ENCODE results near the gene P2RY11. TPM values are rescaled to one million over a fixed set of nuclear protein-coding genes. Genes with fewer than 3 reads are reported as not detected.

The P2RY11 gene
- total RNA-seq, 2 experiments from 2014 or later, result 59.0 to 62.1 TPM

- H3K9me3 Mint-ChIP-seq, result no peaks in the 10 kb centered on the region
- no peaks in the 10 kb centered on the region for H3K27me3 Mint-ChIP-seq
- DNase-seq (no peak), ATAC-seq (no peak)
- H3K27ac Mint-ChIP-seq, result no peak overlapping the region
- no peak overlapping the region for H3K4me3 Mint-ChIP-seq
- intact Hi-C loops (cut with micrococcal nuclease), result no loop called here
- POLR2A ChIA-PET, result interaction anchor here (0.6 to 1.1 kb wide), 2 partner anchors 31 to 201 kb away, joined by 3 read pairs; no protein-coding TSS in a partner anchor
- no peaks in the 10 kb centered on the region for H3K4me1 Mint-ChIP-seq (ENCODE audit: low read depth)
- TF ChIP-seq, protein P1, sequence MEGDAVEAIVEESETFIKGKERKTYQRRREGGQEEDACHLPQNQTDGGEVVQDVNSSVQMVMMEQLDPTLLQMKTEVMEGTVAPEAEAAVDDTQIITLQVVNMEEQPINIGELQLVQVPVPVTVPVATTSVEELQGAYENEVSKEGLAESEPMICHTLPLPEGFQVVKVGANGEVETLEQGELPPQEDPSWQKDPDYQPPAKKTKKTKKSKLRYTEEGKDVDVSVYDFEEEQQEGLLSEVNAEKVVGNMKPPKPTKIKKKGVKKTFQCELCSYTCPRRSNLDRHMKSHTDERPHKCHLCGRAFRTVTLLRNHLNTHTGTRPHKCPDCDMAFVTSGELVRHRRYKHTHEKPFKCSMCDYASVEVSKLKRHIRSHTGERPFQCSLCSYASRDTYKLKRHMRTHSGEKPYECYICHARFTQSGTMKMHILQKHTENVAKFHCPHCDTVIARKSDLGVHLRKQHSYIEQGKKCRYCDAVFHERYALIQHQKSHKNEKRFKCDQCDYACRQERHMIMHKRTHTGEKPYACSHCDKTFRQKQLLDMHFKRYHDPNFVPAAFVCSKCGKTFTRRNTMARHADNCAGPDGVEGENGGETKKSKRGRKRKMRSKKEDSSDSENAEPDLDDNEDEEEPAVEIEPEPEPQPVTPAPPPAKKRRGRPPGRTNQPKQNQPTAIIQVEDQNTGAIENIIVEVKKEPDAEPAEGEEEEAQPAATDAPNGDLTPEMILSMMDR (IDR thresholded peaks at IDR 0.05), result no peak
- CTCF ChIA-PET, result no interaction called here
- H3K36me3 Mint-ChIP-seq (ENCODE audit: low read depth), result peaks cover 42% of the 10 kb centered on the region
These were observed 24.2 kb downstream of the P2RY11 start for GRCh38 chr19:10135551-10136334.

- TF ChIP-seq, protein P1 (IDR thresholded peaks at IDR 0.05), result no peak
- H3K4me3 Mint-ChIP-seq, result no peak overlapping the region
- peaks cover 4% of the 10 kb centered on the region for H3K4me1 Mint-ChIP-seq (ENCODE audit: low read depth)
- no peaks in the 10 kb centered on the region for H3K9me3 Mint-ChIP-seq
- POLR2A ChIA-PET, result interaction anchor here (1.1 to 1.3 kb wide), 2 partner anchors 30 to 53 kb away, joined by 3 to 4 read pairs; no protein-coding TSS in a partner anchor
- no peak overlapping the region for H3K27ac Mint-ChIP-seq
- intact Hi-C loops (cut with micrococcal nuclease), result no loop called here
- H3K36me3 Mint-ChIP-seq (ENCODE audit: low read depth), result peaks cover 49% of the 10 kb centered on the region
- no peak for DNase-seq
- no peaks in the 10 kb centered on the region for H3K27me3 Mint-ChIP-seq
- CTCF ChIA-PET, result no interaction called here
- no peak for ATAC-seq
These were observed 25.4 kb downstream of the P2RY11 start for GRCh38 chr19:10136936-10137335.

- Mint-ChIP-seq H3K9me3 (no peaks in the 10 kb centered on the region), H3K4me1 (ENCODE audit: low read depth) (peaks cover 10% of the 10 kb centered on the region), H3K27ac (no peak overlapping the region), H3K27me3 (no peaks in the 10 kb centered on the region), H3K36me3 (ENCODE audit: low read depth) (peaks cover 56% of the 10 kb centered on the region), H3K4me3 (no peak overlapping the region)
- TF ChIP-seq, protein P1 (IDR thresholded peaks at IDR 0.05), result no peak
- ATAC-seq, result no peak
- ChIA-PET CTCF (interaction anchor here (1.2 kb wide), 1 partner anchor 112 kb away, joined by 3 read pairs; no protein-coding TSS in a partner anchor), POLR2A (interaction anchor here (1.1 to 2.3 kb wide), 4 partner anchors 16 to 52 kb away, joined by 4 to 7 read pairs (median 4); no protein-coding TSS in a partner anchor)
- no peak for DNase-seq
- intact Hi-C loops (cut with micrococcal nuclease), result no loop called here
These were observed 26.5 kb downstream of the P2RY11 start for GRCh38 chr19:10137751-10138682.

DNA sequence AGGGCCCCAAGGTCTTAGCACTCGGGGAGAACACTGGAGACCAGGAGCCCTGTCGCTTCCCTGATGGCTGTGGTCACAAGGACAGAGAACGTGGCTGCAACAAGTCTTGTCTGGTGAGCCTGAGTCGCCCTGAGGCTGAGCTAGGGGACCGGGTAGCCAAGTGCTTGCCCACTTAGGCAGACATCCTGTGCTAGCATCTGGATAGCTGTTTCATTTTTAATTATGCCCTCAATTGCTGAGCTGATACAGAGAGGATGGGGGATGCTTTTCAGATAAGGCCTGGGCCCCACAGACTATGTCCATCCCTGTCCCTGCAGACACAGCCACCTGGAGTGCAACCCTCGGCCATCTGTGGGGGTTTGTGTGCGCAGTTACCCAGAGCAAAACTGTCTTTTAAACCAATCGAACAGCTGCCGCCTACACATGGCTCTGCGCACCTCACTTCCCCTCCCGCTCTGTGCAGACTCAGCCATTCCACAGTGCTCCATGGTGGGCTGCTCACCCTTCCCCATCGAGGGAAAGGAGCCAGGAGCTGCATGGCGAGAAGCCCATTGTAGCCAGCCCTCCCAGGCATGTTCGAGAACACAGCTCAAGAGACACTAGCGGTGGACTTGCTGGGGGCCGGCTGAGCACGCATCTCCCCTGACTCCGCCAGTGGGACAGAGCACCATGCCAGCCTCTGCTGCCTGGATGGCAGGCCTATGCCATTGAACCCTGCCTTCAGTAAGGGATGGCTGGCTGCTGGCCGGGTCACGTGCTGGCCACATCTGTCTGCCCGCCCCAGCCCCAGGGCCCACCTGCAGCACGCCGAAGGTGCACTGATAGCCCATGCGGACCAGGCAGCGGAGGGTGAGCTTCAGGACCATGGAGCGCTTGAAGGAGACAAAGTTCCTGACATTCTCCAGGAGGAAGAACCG, 27.6 kb downstream of the P2RY11 start:
- Mint-ChIP-seq H3K36me3 (ENCODE audit: low read depth) (peaks cover 65% of the 10 kb centered on the region), H3K27ac (no peak overlapping the region), H3K9me3 (no peaks in the 10 kb centered on the region), H3K4me1 (ENCODE audit: low read depth) (peaks cover 17% of the 10 kb centered on the region), H3K27me3 (no peaks in the 10 kb centered on the region), H3K4me3 (no peak overlapping the region)
- CTCF ChIA-PET, result interaction anchor here (1.2 to 2.3 kb wide), 2 partner anchors 111 to 209 kb away, joined by 3 to 6 read pairs; no protein-coding TSS in a partner anchor
- intact Hi-C loops (cut with micrococcal nuclease), result no loop called here
- POLR2A ChIA-PET, result interaction anchor here (1.0 to 2.3 kb wide), 6 partner anchors 9 to 45 kb away, joined by 3 to 7 read pairs (median 4); no protein-coding TSS in a partner anchor
- TF ChIP-seq, protein P1 (IDR thresholded peaks at IDR 0.05), result no peak
- ATAC-seq (no peak), DNase-seq (no peak)
